Uterus (tissue), 4 donors: Measurements from ENCODE around the gene OR52N2. TPM values are rescaled to one million over a fixed set of nuclear protein-coding genes. Genes with fewer than 3 reads are reported as not detected.

Source experiments
- DNase-seq, 2 donors: peaks; one replicate each; pipeline ENCODE4 v3.0.0-alpha.2; 2019 to 2020
- H3K27ac ChIP-seq, 2 donors: fragments of 200-600 bp; sonication (generic); 1 replicate in 1 of 2; 2 replicates in 1 of 2; pipeline ENCODE4 v1.5.1; 2016 to 2018
- H3K27me3 ChIP-seq, 2 donors: fragments of 200-600 bp; sonication (generic); one replicate each; pipeline ENCODE4 v1.5.1; 2018 to 2019; ENCODE audit warnings: control low read depth in 1 of 2
- H3K36me3 ChIP-seq, 2 donors: fragments of 200-600 bp; sonication (generic); one replicate each; pipeline ENCODE4 v1.5.1; 2019; ENCODE audit warnings: control low read depth in 1 of 2
- H3K4me1 ChIP-seq, 2 donors: fragments of 200-600 bp; sonication (generic); one replicate each; pipeline ENCODE4 v1.5.1; 2018 to 2019; ENCODE audit warnings: control low read depth in 1 of 2
- H3K4me3 ChIP-seq, 2 donors: fragments of 200-600 bp; sonication (generic); 1 replicate in 1 of 2; 2 replicates in 1 of 2; pipeline ENCODE4 v1.5.1; 2018 to 2019; ENCODE audit warnings: mild to moderate bottlenecking in 1 of 2
- H3K9me3 ChIP-seq, 2 donors: fragments of 200-600 bp; sonication (generic); one replicate each; pipeline ENCODE4 v1.5.1; 2019; ENCODE audit warnings: control low read depth in 1 of 2
- CTCF ChIP-seq, 4 experiments: fragments of 200-600 bp in 2 of 4; fragments of 450-650 bp in 2 of 4; sonication (generic) in 2 of 4; IDR thresholded peaks; one replicate each; pipeline ENCODE4 v1.5.1; 2016 to 2019; ENCODE audit warnings: antibody characterized with exemption in 4 of 4, mild to moderate bottlenecking in 2 of 4, moderate library complexity in 1 of 4
- POLR2A ChIP-seq, 2 donors: fragments of 450-650 bp; IDR thresholded peaks; one replicate each; pipeline ENCODE4 v1.6.1; 2016; ENCODE audit warnings: antibody characterized with exemption in 2 of 2, mild to moderate bottlenecking in 1 of 2, moderate library complexity in 1 of 2
- intact Hi-C: fragments of 100-400 bp; cut with DNase I; formaldehyde crosslinking; loops from one replicate; pipeline ENCODE4 v1.15.1; 2023; ENCODE audit warnings: low total_unique reads
- total RNA-seq, 4 donors: library from RNA; depleted of rRNA in 3 of 4; stranded (reverse); fragments of >200 nt in 3 of 4; gene quantifications; one replicate each; pipeline versions ENCODE4 v1.1.0 to v1.2.4, GENCODE V29; 2014 to 2023
- donor health status: DM: yes; HTN: yes; CAD: no.

OR52N2 gene
- total RNA-seq, 4 donors from 2014 or later = not detected

GRCh38 chr11:5803982-5804381 is 4.7 kb upstream of the OR52N2 start:
- intact Hi-C loops = no loop called here
- H3K36me3 ChIP-seq = no peaks in the 10 kb centered on the region
- H3K27ac ChIP-seq = no peak overlapping the region
- H3K4me3 ChIP-seq = no peak overlapping the region
- no peak for DNase-seq
- no peaks in the 10 kb centered on the region for H3K27me3 ChIP-seq
- no peaks in the 10 kb centered on the region for H3K9me3 ChIP-seq
- TF ChIP-seq CTCF (IDR thresholded peaks at IDR 0.05) = no peak
- TF ChIP-seq POLR2A (IDR thresholded peaks at IDR 0.05) = no peak
- H3K4me1 ChIP-seq = no peaks in the 10 kb centered on the region

- Histone ChIP-seq H3K27ac (no peak overlapping the region), H3K36me3 (no peaks in the 10 kb centered on the region), H3K9me3 (no peaks in the 10 kb centered on the region), H3K4me1 (no peaks in the 10 kb centered on the region), H3K4me3 (no peak overlapping the region), H3K27me3 (no peaks in the 10 kb centered on the region)
- DNase-seq = no peak
- TF ChIP-seq CTCF (IDR thresholded peaks at IDR 0.05) (no peak), POLR2A (IDR thresholded peaks at IDR 0.05) (no peak)
- intact Hi-C loops = no loop called here
These were observed 1.1 kb upstream of the OR52N2 start for GRCh38 chr11:5807580-5807979.

- H3K4me1 ChIP-seq = no peaks in the 10 kb centered on the region
- intact Hi-C loops = no loop called here
- no peak overlapping the region for H3K27ac ChIP-seq
- no peak for TF ChIP-seq CTCF (IDR thresholded peaks at IDR 0.05)
- TF ChIP-seq POLR2A (IDR thresholded peaks at IDR 0.05) = no peak
- DNase-seq = no peak
- no peaks in the 10 kb centered on the region for H3K36me3 ChIP-seq
- H3K9me3 ChIP-seq = no peaks in the 10 kb centered on the region
- H3K4me3 ChIP-seq = peak overlapping the region; percentile 19 to 32
- no peaks in the 10 kb centered on the region for H3K27me3 ChIP-seq
These were observed 397 bp downstream of the OR52N2 start for GRCh38 chr11:5809122-5809519.

- no peaks in the 10 kb centered on the region for H3K9me3 ChIP-seq
- no peaks in the 10 kb centered on the region for H3K36me3 ChIP-seq
- TF ChIP-seq CTCF (IDR thresholded peaks at IDR 0.05) (no peak), POLR2A (IDR thresholded peaks at IDR 0.05) (no peak)
- no peaks in the 10 kb centered on the region for H3K4me1 ChIP-seq
- no peaks in the 10 kb centered on the region for H3K27me3 ChIP-seq
- no peak overlapping the region for H3K27ac ChIP-seq
- DNase-seq = no peak
- H3K4me3 ChIP-seq = no peak overlapping the region
- intact Hi-C loops = no loop called here
These were observed 1.4 kb downstream of the OR52N2 start for GRCh38 chr11:5809905-5810795.

- no peaks in the 10 kb centered on the region for H3K27me3 ChIP-seq
- H3K4me1 ChIP-seq = no peaks in the 10 kb centered on the region
- H3K36me3 ChIP-seq = no peaks in the 10 kb centered on the region
- no peak overlapping the region for H3K4me3 ChIP-seq
- H3K9me3 ChIP-seq = no peaks in the 10 kb centered on the region
- DNase-seq = no peak
- H3K27ac ChIP-seq = no peak overlapping the region
- intact Hi-C loops = no loop called here
- TF ChIP-seq CTCF (IDR thresholded peaks at IDR 0.05) = no peak
These were observed 6.8 kb downstream of the OR52N2 start for GRCh38 chr11:5815534-5815933.
